Stimulated activated CD8-positive, alpha-beta memory T cell treated with anti-CD3 and anti-CD28 coated beads, Interleukin-15, amount 100 ng/mL, for 1 hour (primary cell): ENCODE results near the gene FBXO2.
A peak's percentile ranks its signal among the peaks of the same experiment; 100 is the strongest.

Source experiments
- DNase-seq: peaks from one replicate; pipeline ENCODE4 v3.0.0-alpha.2; 2020; ENCODE audit warnings: low read depth

The FBXO2 gene

DNA sequence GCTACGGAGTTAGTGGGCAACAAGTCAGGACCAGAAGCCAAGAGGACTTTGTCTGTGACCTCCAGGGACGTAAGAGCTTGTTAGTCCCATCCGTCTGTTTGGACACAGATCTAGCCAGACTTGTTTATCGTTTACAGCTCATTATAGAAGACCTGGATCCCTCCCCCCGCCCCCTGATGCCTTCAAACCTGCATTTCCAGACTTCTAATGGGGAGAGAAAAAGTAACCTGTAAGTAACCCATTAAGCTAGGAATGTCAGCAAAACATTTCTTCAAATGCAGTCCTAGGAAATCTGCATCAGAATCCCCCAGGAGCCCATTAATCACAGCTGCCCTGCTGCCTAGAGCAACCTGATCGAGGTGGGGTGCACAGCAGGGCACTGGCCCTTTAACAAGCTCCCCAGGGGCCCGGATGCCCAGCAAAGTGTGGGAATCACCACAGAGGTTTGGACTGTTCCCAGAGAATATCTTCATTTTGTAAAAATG is 28.1 kb upstream of the FBXO2 start:
- DNase-seq, result no peak

GRCh38 chr1:11681071-11681771 is 27.0 kb upstream of the FBXO2 start, which contains the start of gene MAD2L2:
TSS of gene MAD2L2 (minus strand) at chr1:11681148. CDS start at chr1:11680601, 547 bp downstream.
- DNase-seq, result peak; percentile 76

GRCh38 chr1:11680270-11681070 is 26.2 kb upstream of the FBXO2 start:
- no peak for DNase-seq

GRCh38 chr1:11678442-11678841 is 24.2 kb upstream of the FBXO2 start:
- no peak for DNase-seq

DNA sequence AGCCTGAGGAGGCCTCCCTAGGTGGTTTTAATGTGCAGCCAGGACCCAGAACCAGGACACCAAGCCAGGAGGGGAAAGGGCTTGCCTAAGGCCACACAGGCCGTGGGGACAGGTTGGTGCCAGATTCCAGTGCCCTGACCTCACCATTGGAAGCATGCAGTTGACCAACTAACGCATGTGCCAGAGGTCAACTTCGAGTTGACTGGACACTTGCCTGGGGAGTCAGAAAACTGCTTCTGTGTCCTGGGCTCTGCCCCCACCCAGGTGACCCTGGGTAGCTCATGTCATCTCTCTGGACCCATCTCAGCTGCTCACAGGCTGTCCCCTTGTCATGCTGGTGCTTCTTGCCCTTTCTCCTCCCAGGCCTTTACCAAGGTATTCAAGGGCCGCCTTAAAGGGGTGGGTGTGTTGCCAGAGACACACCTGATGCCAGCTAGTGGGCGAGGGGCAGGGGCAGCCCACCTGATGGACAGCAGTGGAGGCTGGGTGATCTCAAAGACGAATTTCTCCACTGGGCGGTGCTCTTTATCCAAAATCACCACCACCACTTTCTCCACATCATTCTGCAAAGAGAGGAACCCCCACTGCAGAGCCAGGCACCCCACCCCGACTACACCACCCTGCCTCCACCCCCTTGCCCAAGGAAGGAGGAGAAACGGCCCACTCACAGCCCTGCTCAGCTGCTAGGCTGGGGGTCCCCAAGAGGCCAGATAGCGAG is 22.3 kb upstream of the FBXO2 start:
- DNase-seq, result no peak

DNA sequence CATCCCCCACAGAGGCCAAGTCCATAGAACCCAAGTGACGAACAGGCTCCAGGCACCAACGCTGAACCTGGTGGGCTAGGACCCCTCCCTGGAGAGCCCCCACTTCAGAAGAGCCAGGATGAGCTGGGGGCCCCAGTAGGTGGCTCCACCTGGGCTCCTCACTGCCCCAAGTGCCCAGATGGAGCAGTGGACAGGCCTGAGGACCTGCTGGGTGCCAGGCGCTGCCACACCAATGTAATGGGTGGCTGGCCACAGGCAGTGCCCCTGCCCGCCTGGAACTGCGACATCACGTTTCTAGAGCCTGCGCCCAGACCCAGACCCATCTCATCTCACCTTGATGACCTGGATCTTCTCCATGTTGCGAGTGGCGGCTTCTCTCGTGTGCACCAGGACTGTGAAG is 21.1 kb upstream of the FBXO2 start:
- DNase-seq, result no peak

- no peak for DNase-seq
These were observed 20.3 kb upstream of the FBXO2 start for GRCh38 chr1:11674488-11674887.

DNA sequence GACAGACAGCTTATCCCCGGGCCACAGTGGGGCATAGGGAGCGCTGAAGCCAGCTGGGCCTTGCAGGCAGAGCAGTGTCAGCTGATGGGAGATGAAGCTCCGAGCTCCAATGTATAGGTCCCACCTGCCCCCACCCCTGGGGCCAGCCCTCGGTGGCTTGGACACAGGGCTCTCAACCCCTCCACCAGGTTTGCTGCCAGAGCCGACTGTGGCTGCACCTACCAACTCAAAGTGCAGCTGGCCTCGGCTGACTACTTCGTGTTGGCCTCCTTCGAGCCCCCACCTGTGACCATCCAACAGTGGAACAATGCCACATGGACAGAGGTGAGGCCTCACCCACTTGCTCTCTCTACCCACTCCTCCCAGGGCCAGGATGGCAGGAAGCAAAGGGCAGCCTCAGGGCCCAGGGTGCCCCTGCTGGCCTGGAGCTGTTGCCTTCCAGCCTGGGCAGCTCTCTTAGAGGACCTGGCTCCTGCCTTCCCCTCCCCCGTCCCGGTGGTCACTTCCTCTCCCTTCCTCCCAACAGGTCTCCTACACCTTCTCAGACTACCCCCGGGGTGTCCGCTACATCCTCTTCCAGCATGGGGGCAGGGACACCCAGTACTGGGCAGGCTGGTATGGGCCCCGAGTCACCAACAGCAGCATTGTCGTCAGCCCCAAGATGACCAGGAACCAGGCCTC is 19.0 kb upstream of the FBXO2 start:
- no peak for DNase-seq

DNA sequence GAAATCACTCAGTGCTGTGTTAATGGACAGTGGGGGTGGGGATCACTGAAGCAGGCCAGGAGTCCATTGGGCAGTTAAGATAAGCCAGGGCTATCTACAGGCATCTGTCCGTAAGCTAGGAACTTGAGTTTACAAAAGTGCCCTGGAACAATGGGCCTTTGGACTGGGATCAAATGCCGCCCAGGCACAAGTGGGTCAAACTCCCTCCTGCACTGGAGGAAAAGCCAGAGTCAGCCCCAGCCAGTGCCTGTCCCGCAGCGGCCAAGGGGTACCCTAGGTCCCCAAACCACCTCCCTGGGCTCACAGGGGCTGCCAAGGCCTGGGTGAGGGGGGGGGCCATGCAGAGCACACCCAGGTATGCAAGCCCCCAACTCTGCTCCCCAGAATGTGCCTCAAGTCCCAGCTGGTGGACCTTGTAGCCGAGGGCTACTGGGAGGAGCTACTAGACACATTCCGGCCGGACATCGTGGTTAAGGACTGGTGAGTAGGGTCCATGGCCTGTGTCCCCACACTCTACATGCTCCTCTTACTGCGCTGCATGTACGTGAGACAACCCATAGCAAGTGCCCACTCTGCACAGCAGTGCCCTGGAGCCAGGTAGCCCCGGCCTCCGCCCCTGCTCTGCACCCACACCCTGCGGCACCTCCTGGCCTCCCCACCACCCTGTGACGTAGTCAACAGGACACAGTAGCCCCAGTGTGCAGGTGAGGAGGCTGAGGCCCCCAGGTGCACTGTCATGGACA is 17.5 kb upstream of the FBXO2 start:
- no peak for DNase-seq

DNA sequence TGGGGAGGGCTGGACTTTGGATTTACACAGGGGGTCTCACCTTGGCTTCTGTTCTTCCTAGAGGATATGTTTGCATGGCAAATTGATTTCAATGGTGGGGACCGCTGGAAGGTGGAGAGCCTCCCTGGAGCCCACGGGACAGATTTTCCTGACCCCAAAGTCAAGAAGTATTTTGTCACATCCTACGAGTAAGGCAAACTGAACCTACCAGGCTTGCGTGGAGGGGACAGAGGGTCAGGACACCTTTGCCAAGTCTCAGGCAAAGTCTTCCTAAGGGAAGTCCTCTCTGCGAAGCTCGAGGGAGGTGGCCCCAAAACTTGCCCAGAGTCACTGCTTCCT is 16.9 kb upstream of the FBXO2 start:
- DNase-seq, result no peak

DNA sequence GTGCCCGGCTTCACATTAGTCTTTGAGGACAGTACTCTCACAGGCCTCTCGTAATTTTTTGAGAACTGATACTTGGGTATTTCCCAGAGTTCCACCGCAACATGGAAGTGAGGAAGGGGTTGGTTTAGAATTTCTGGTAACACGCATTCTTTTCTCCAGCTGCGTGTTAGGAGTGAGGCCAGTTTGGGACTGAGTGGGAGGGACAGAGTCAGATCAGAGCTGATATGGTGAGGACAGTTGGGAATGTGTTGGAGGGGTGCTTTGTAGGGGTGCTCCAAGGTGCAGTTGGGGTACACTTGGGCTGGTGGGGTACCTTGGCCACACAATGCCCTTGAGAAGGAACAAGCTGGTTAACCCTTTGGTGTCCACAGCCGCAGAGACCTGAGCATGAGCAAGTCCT is 16.5 kb upstream of the FBXO2 start:
- DNase-seq, result no peak

DNA sequence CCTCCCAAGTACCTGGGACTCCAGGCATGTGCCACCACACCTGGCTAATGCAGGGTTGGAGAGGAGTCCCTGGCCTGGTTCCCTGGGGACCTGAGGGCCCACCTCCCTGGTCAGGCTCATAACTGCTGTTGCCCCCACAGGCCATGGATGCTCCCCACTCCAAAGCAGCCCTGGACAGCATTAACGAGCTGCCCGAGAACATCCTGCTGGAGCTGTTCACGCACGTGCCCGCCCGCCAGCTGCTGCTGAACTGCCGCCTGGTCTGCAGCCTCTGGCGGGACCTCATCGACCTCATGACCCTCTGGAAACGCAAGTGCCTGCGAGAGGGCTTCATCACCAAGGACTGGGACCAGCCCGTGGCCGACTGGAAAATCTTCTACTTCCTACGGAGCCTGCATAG is 14.3 kb upstream of the FBXO2 start:
- DNase-seq, result no peak

DNA sequence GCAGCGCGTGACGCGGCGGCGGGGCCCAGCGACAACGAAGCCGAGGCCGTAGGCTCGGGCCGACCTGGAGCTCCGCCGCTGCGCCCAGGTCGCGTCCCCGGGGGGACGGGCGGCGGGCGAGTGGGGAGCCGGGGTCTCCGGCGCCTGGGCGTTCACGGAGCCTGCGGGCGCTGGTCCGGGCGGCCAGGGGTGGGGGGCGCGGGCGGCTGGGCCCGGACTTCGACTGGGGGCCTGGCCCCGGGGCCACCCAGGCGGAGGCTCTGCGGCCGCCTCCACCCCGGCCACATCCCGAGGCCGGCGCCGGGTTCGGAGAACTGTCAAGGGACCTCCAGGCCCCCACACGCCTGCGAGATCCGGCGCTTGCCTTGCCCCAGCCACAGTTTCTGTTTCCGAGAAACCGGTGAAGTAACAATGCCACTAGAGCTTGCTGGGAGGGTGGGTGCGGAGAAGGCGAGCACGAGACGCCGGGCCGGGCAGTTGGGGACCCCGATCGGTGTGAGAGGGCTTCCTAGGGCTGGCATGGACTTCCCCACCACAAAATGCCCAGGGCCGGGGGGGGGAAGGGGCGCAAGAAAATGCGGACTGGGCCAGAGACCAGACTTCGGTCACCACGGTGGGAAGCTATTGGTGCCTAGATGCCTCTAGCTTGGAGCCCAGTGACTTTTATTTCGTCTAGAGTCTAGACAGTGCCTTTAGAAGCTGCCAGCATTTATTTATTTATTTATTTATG is 10.3 kb upstream of the FBXO2 start:
- peak; percentile 43 for DNase-seq

DNA sequence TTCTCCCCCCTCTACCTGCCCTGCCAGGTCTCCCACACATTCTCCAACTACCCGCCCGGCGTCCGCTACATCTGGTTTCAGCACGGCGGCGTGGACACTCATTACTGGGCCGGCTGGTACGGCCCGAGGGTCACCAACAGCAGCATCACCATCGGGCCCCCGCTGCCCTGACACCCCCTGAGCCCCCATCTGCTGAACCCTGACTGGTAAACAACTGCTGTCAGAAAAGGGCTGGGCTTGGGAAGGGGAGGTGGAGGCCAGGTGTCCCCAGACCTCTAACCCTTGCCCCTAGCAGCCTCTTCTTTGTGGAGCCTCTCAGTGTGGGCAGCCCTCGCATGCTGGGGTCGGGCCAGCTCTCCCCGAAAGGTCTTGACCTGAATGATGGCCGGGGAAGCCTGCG is 6.9 kb upstream of the FBXO2 start:
- no peak for DNase-seq

- no peak for DNase-seq
These were observed 5.5 kb upstream of the FBXO2 start for GRCh38 chr1:11659748-11660147.

DNA sequence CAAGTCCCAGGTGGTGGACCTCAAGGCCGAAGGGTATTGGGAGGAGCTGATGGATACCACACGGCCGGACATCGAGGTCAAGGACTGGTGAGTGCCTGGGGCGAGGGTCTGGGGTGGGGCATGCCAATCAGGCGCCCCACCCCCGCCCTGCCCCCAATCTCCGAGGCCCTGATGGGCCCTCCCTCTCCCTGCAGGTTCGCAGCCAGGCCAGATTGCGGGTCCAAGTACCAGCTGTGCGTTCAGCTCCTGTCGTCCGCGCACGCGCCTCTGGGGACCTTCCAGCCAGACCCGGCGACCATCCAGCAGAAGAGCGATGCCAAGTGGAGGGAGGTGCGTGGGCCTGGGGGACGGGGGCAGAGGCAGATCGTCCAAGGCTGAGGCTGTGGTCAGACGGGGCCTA is 4.3 kb upstream of the FBXO2 start:
- no peak for DNase-seq

DNA sequence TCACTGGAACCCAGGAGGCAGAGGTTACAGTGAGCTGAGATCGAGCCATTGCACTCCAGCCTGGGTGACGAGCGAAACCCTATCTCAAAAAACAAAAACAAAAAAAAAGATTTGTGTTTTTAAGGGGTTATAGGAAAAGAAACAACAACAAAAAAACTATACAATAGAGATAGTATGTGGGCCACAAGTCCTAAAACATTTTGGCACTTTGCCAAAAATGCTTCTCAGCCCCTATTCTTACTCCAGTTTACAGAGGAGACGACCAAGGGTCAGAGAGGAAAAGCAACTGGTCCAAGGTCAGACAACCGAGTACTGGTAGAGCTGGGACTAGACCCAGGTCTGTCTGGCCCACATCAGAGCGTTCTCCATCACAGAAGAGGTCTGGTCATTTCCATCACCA is 3.4 kb upstream of the FBXO2 start:
- DNase-seq, result no peak

- no peak for DNase-seq
These were observed 945 bp upstream of the FBXO2 start for GRCh38 chr1:11654939-11655808.

DNA sequence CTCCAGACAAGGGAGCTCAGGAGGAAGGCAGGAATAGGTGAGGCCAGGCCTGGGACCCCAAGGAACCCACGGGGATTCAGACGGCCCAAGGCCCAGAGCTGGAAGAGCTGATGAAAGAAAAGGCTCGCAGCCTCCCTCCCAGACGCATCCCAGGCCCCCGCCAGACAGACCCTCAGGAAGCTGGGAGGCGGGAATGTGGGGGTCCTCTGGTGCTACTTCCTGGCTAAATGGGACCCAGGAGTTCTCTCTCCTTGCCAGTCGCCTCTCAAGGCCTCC is 430 bp downstream of the FBXO2 start:
- no peak for DNase-seq
